ENCODE measurements around the gene UBE2R2. TPM values are rescaled to one million over a fixed set of nuclear protein-coding genes. Genes with fewer than 3 reads are reported as not detected.
"Not testable (repeated sequence)": the region's sequence is repeated elsewhere in the genome, so short reads cannot be mapped to it uniquely, and the experiment has no call there.

UBE2R2 gene
- total and polyA plus RNA-seq, 4 donors: 16.2 to 29.5 (median 27.4) TPM

DNA sequence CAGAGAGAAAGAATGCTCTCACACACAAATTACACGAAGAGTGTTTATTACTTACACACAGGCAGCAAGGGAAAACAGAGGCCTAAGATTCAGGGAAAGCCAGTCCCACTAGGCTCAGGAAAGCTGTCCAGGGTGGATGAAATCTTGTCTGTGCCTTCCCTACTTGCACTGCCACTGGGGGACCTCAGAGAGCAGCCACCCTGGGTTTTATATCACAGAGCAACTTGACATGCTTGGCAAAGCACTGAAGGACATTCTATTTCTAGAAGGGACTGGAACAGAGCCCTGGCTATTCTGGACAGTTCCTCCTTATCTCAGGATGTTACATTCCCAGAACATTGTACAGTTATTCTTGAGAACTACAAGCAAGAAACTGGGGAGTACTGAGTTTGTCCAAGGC lies 29.1 kb upstream of the UBE2R2 start:
- no peak for TF ChIP-seq CTCF (IDR thresholded peaks at IDR 0.05; ENCODE audit: control extremely low read depth, extremely low read depth)
- Histone ChIP-seq H3K27ac (ENCODE audit: low read depth in 1 of 2, low read length in 1 of 2) (no peak overlapping the region), H3K4me1 (ENCODE audit: control insufficient read depth in 5 of 5, insufficient read depth in 5 of 5, low read length in 5 of 5) (peaks cover 0 to 5% (median 0%) of the 10 kb centered on the region in 5 donors), H3K9me3 (ENCODE audit: control insufficient read depth in 4 of 4, insufficient read depth in 3 of 4, low read length in 3 of 4) (no peaks in the 10 kb centered on the region), H3K27me3 (ENCODE audit: control insufficient read depth in 3 of 3, insufficient read depth in 3 of 3, low read length in 2 of 3) (peaks cover 0 to 3% (median 0%) of the 10 kb centered on the region in 3 donors), H3K36me3 (ENCODE audit: control insufficient read depth in 4 of 4, insufficient read depth in 4 of 4, low read length in 4 of 4) (no peaks in the 10 kb centered on the region), H3K9ac (ENCODE audit: insufficient read depth in 1 of 2, low read length in 2 of 2) (no peak overlapping the region), H3K4me3 (no peak overlapping the region)
- DNase-seq (no peak), ATAC-seq (ENCODE audit: insufficient read depth, low FRiP score) (no peak)
- 44 to 90% methylated on average over 1 of the region's 1 CpG for WGBS, 2 donors

GRCh38 chr9:33789429-33789828 lies 27.5 kb upstream of the UBE2R2 start:
- not testable (repeated sequence) for H3K36me3 ChIP-seq (ENCODE audit: control insufficient read depth in 4 of 4, insufficient read depth in 4 of 4, low read length in 4 of 4); ATAC-seq (ENCODE audit: insufficient read depth, low FRiP score); H3K27me3 ChIP-seq (ENCODE audit: control insufficient read depth in 3 of 3, insufficient read depth in 3 of 3, low read length in 2 of 3); DNase-seq; H3K27ac ChIP-seq (ENCODE audit: low read depth in 1 of 2, low read length in 1 of 2); H3K4me3 ChIP-seq; H3K4me1 ChIP-seq (ENCODE audit: control insufficient read depth in 5 of 5, insufficient read depth in 5 of 5, low read length in 5 of 5); H3K9ac ChIP-seq (ENCODE audit: insufficient read depth in 1 of 2, low read length in 2 of 2); H3K9me3 ChIP-seq (ENCODE audit: control insufficient read depth in 4 of 4, insufficient read depth in 3 of 4, low read length in 3 of 4)
- WGBS, 2 donors: 68 to 85% methylated on average over 2 of the region's 2 CpGs

- Histone ChIP-seq H3K27me3 (ENCODE audit: control insufficient read depth in 3 of 3, insufficient read depth in 3 of 3, low read length in 2 of 3) (peaks cover 0 to 3% (median 0%) of the 10 kb centered on the region in 3 donors), H3K4me3 (no peak overlapping the region), H3K27ac (ENCODE audit: low read depth in 1 of 2, low read length in 1 of 2) (no peak overlapping the region), H3K36me3 (ENCODE audit: control insufficient read depth in 4 of 4, insufficient read depth in 4 of 4, low read length in 4 of 4) (no peaks in the 10 kb centered on the region), H3K9ac (ENCODE audit: insufficient read depth in 1 of 2, low read length in 2 of 2) (no peak overlapping the region), H3K9me3 (ENCODE audit: control insufficient read depth in 4 of 4, insufficient read depth in 3 of 4, low read length in 3 of 4) (no peaks in the 10 kb centered on the region), H3K4me1 (ENCODE audit: control insufficient read depth in 5 of 5, insufficient read depth in 5 of 5, low read length in 5 of 5) (peaks cover 0 to 5% (median 0%) of the 10 kb centered on the region in 5 donors)
- TF ChIP-seq CTCF (IDR thresholded peaks at IDR 0.05; ENCODE audit: control extremely low read depth, extremely low read depth): no peak
- WGBS, 2 donors: 26 to 27% methylated on average over 2 of the region's 2 CpGs
- ATAC-seq (ENCODE audit: insufficient read depth, low FRiP score) (no peak), DNase-seq (no peak)
These were observed 25.8 kb upstream of the UBE2R2 start for GRCh38 chr9:33791117-33791516.

GRCh38 chr9:33793496-33793895 lies 23.5 kb upstream of the UBE2R2 start:
- DNase-seq; H3K4me1 ChIP-seq (ENCODE audit: control insufficient read depth in 5 of 5, insufficient read depth in 5 of 5, low read length in 5 of 5); H3K9me3 ChIP-seq (ENCODE audit: control insufficient read depth in 4 of 4, insufficient read depth in 3 of 4, low read length in 3 of 4); H3K4me3 ChIP-seq; H3K36me3 ChIP-seq (ENCODE audit: control insufficient read depth in 4 of 4, insufficient read depth in 4 of 4, low read length in 4 of 4); H3K27me3 ChIP-seq (ENCODE audit: control insufficient read depth in 3 of 3, insufficient read depth in 3 of 3, low read length in 2 of 3); ATAC-seq (ENCODE audit: insufficient read depth, low FRiP score); H3K9ac ChIP-seq (ENCODE audit: insufficient read depth in 1 of 2, low read length in 2 of 2); H3K27ac ChIP-seq (ENCODE audit: low read depth in 1 of 2, low read length in 1 of 2): not testable (repeated sequence)
- 85 to 87% methylated on average over 1 of the region's 1 CpG for WGBS, 2 donors

- ATAC-seq (ENCODE audit: insufficient read depth, low FRiP score) (no peak), DNase-seq (no peak)
- Histone ChIP-seq H3K27ac (ENCODE audit: low read depth in 1 of 2, low read length in 1 of 2) (no peak overlapping the region), H3K9me3 (ENCODE audit: control insufficient read depth in 4 of 4, insufficient read depth in 3 of 4, low read length in 3 of 4) (peaks cover 0 to 5% (median 0%) of the 10 kb centered on the region in 4 donors), H3K9ac (ENCODE audit: insufficient read depth in 1 of 2, low read length in 2 of 2) (no peak overlapping the region), H3K4me3 (no peak overlapping the region), H3K4me1 (ENCODE audit: control insufficient read depth in 5 of 5, insufficient read depth in 5 of 5, low read length in 5 of 5) (peaks cover 0 to 3% (median 0%) of the 10 kb centered on the region in 5 donors), H3K36me3 (ENCODE audit: control insufficient read depth in 4 of 4, insufficient read depth in 4 of 4, low read length in 4 of 4) (no peaks in the 10 kb centered on the region), H3K27me3 (ENCODE audit: control insufficient read depth in 3 of 3, insufficient read depth in 3 of 3, low read length in 2 of 3) (no peaks in the 10 kb centered on the region)
- TF ChIP-seq CTCF (IDR thresholded peaks at IDR 0.05; ENCODE audit: control extremely low read depth, extremely low read depth): no peak
- WGBS, 2 donors: 65 to 93% methylated on average over 2 of the region's 2 CpGs
These were observed 22.4 kb upstream of the UBE2R2 start for GRCh38 chr9:33794560-33794959.

All from lung (tissue), 12 donors.